Tibial nerve (tissue), 3 donors: Measurements from ENCODE around the gene PRR23B.

Experiments used
- CTCF ChIP-seq, 5 experiments: fragments of 200-600 bp in 3 of 5; fragments of 450-650 bp in 2 of 5; sonication (generic) in 3 of 5; IDR thresholded peaks; one replicate each; pipeline ENCODE4 v1.5.1; 2016 to 2019; ENCODE audit warnings: antibody characterized with exemption in 5 of 5, mild to moderate bottlenecking in 3 of 5, moderate library complexity in 2 of 5
- POLR2A ChIP-seq, 2 donors: fragments of 450-650 bp; IDR thresholded peaks; one replicate each; pipeline ENCODE4 v1.6.1; 2017; ENCODE audit warnings: antibody characterized with exemption in 2 of 2, mild to moderate bottlenecking in 2 of 2, moderate library complexity in 2 of 2

GRCh38 chr3:139005356-139005993 lies 15.3 kb downstream of the PRR23B start:
- no peak for TF ChIP-seq CTCF (IDR thresholded peaks at IDR 0.05)
- TF ChIP-seq POLR2A (IDR thresholded peaks at IDR 0.05), result no peak
